OCI-LY3 (cell line): Measurements from ENCODE around the gene DGKG.

Experiments
- H2AFZ ChIP-seq: fragments of 200-600, 300-600 bp; shearing (Covaris generic); 2 replicates; pipeline ENCODE4 v1.6.0; 2014; ENCODE audit warnings: antibody characterized with exemption, low read depth, low read length
- H3K27ac ChIP-seq: fragments of 200-600, 300-600 bp; sonication (generic); 2 replicates; pipeline ENCODE4 v1.5.1; 2014; ENCODE audit warnings: mild to moderate bottlenecking, low read length, moderate library complexity, mixed read lengths
- H3K27me3 ChIP-seq: fragments of 200-600, 300-600 bp; sonication (generic); 2 replicates; pipeline ENCODE4 v1.6.1; 2014; ENCODE audit warnings: low read depth, low read length, mixed read lengths
- H3K36me3 ChIP-seq: fragments of 200-600, 300-600 bp; sonication (generic); replicated peaks from 2 replicates; pipeline ENCODE3; 2014; ENCODE audit warnings: low read depth, low read length, mixed read lengths
- H3K4me1 ChIP-seq: fragments of 300-600, 200-600 bp; sonication (generic); 2 replicates; pipeline ENCODE4 v1.6.1; 2014; ENCODE audit warnings: low read length, mixed read lengths
- H3K4me2 ChIP-seq: fragments of 200-600, 300-600 bp; sonication (generic); 2 replicates; pipeline ENCODE4 v1.6.1; 2014; ENCODE audit warnings: low read length, mixed read lengths
- H3K4me3 ChIP-seq: fragments of 300-600, 200-600 bp; sonication (generic); 2 replicates; pipeline ENCODE4 v1.5.1; 2014; ENCODE audit warnings: antibody characterized with exemption, mild to moderate bottlenecking, low read length, moderate library complexity
- H3K79me2 ChIP-seq: fragments of 300-600, 200-600 bp; shearing (Covaris generic); 2 replicates; pipeline ENCODE4 v1.6.1; 2014; ENCODE audit warnings: mild to moderate bottlenecking, low read length, mixed read lengths
- H3K9ac ChIP-seq: fragments of 300-600, 200-600 bp; shearing (Covaris generic); 2 replicates; pipeline ENCODE4 v1.6.0; 2014; ENCODE audit warnings: mild to moderate bottlenecking, low read length, moderate library complexity
- H3K9me3 ChIP-seq: fragments of 200-600, 300-600 bp; shearing (Covaris generic); 2 replicates; pipeline ENCODE4 v1.6.1; 2014; ENCODE audit warnings: low read length, mixed read lengths; ENCODE audit not compliant: insufficient read depth
- H4K20me1 ChIP-seq: fragments of 200-600, 300-600 bp; sonication (generic); 2 replicates; pipeline ENCODE4 v1.6.1; 2016; ENCODE audit warnings: low read length, mixed read lengths; ENCODE audit not compliant: insufficient read depth
- CTCF ChIP-seq: fragments of 200-600, 300-600 bp; sonication (generic); IDR thresholded peaks from 2 replicates; pipeline ENCODE4 v1.5.1; 2014; ENCODE audit warnings: antibody characterized with exemption, low read length, low read depth
- EZH2phosphoT487 ChIP-seq: fragments of 200-600 bp; shearing (Covaris generic); IDR thresholded peaks from 2 replicates; pipeline ENCODE4 v1.6.1; 2018; ENCODE audit warnings: antibody characterized with exemption, mixed run types, low read depth

The DGKG gene

GRCh38 chr3:186152361-186152798 lies 209.7 kb downstream of the DGKG start:
- H3K36me3 ChIP-seq: peaks cover 4% of the 10 kb centered on the region
- peaks cover 41% of the 10 kb centered on the region for H3K4me1 ChIP-seq
- H2AFZ ChIP-seq: peak overlapping the region; percentile 92
- no peaks in the 10 kb centered on the region for H3K9me3 ChIP-seq
- H4K20me1 ChIP-seq: no peaks in the 10 kb centered on the region
- H3K27ac ChIP-seq: peak overlapping the region; percentile 76
- TF ChIP-seq CTCF (no peak), EZH2phosphoT487 (no peak)
- H3K79me2 ChIP-seq: no peaks in the 10 kb centered on the region
- peak overlapping the region; percentile 72 for H3K9ac ChIP-seq
- peak overlapping the region; percentile 100 for H3K4me2 ChIP-seq
- H3K27me3 ChIP-seq: 0 out of 2 replicates have a peak, but pooled peaks cover 3% of the 10 kb centered on the region
- peak overlapping the region; percentile 79 for H3K4me3 ChIP-seq

DNA sequence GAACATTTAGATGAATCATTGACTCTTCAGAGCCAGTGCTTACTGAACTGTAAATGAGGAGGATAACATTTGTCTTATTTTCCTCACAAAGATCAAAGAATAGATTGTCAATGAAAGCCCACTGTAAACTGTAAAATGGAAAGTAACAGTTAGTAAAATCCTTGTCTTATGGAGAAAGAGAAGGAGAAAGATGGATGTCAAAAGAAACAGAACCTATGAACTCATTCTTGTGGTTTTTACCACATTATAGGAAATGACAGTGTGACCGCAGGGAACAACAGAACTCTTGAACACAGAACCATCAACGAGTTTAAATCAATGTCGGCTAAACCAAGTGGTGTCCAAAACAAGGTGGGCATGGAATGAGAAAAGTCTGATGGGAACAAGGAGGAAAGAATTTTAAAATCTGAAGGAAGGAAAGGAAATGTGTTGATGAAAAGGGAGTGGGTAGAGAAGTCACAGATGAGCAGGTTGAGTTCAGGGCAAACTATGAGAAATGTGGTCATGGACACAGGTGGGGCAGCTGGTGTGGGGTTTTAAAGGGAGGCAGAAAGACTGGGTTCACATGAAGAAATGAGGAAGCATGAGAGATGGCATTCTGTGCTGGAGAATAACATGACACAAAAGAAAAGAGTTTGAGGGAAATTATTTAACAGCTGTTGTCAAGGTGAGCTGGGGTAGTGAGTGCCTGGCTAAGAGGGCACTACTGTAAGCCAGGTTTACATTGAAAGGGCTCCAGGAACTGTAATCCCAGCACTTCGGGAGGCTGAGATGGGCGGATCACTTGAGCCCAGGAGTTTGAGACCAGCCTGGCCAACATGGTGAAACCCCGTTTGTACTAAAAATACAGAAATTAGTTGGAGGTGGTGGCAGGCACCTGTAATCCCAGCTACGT lies 210.7 kb downstream of the DGKG start:
- Histone ChIP-seq H3K36me3 (peaks cover 4% of the 10 kb centered on the region), H3K4me3 (peak overlapping the region; percentile 79; the same call in 1 of the 2 replicates), H4K20me1 (no peaks in the 10 kb centered on the region), H3K4me2 (peak overlapping the region; percentile 100), H3K4me1 (peaks cover 41% of the 10 kb centered on the region), H3K79me2 (no peaks in the 10 kb centered on the region), H3K9me3 (no peaks in the 10 kb centered on the region), H3K27me3 (0 out of 2 replicates have a peak, but pooled peaks cover 3% of the 10 kb centered on the region), H3K9ac (no peak overlapping the region), H2AFZ (no peak overlapping the region), H3K27ac (no peak overlapping the region)
- TF ChIP-seq EZH2phosphoT487: no peak
- no peak for TF ChIP-seq CTCF

DNA sequence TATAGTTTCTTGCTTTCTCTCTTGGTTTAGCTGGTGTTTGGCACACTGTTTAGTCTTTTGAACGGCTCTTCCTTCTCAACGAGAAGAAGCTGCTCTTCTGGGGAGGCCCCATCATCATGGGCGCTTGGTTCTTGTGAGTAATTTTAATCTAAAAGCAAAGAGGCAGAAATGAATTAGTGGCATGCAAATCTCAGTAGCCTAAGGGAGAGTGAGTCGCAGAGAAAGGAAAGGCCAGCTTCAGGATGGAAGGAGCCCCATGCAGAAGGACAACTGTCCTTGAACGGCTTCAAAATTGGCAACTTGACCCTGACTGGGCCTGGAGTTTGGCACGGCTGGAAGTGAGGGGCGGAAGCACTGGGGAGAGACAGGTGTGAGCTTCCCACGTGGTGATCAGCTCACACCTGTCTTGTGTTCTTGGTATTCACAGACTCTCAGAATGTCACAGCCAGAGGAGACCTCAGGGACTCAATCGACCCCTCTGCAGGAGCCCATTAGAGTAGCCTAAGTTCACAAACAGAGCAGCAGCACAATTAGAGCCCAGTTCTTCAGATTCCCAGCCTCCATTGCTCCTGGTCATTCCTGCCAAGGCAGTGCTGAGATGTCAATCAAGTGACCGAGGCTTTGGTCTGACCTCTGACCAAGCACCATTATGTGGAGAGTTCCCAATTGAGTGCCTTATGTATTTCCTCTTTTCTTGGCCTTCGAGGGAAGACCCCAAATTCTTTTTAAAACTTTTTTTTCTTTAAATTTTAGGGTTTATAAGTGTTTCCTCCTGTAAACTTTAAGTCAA lies 211.8 kb downstream of the DGKG start:
- no peaks in the 10 kb centered on the region for H3K9me3 ChIP-seq
- peaks cover 3% of the 10 kb centered on the region; the same call in 1 of the 2 replicates for H3K27me3 ChIP-seq
- H3K27ac ChIP-seq: no peak overlapping the region
- peaks cover 41% of the 10 kb centered on the region for H3K4me1 ChIP-seq
- no peaks in the 10 kb centered on the region for H4K20me1 ChIP-seq
- no peaks in the 10 kb centered on the region for H3K79me2 ChIP-seq
- H2AFZ ChIP-seq: no peak overlapping the region
- H3K4me3 ChIP-seq: no peak overlapping the region
- no peak overlapping the region for H3K9ac ChIP-seq
- H3K4me2 ChIP-seq: 0 out of 2 replicates have a peak overlapping the region, but pooled peaks have one; percentile 1
- TF ChIP-seq CTCF: no peak
- TF ChIP-seq EZH2phosphoT487: no peak
- peaks cover 4% of the 10 kb centered on the region for H3K36me3 ChIP-seq
